ENCODE data around the gene ZNF888. TPM values are rescaled to one million over a fixed set of nuclear protein-coding genes. Genes with fewer than 3 reads are reported as not detected.
"Not testable (repeated sequence)": the region's sequence is repeated elsewhere in the genome, so short reads cannot be mapped to it uniquely, and the experiment has no call there.

ZNF888 gene
- total RNA-seq, 3 donors from 2014 or later = 9.8 to 20.5 (median 16.7) TPM

- peaks cover 23% of the 10 kb centered on the region for H3K4me1 ChIP-seq (ENCODE audit: low read depth)
- DNase-seq (peak in 2 of 3 donors; percentile 58 to 74), ATAC-seq (peak; percentile 90)
- intact Hi-C loops (cut with DNase I, micrococcal nuclease) = no loop called here
- H3K36me3 ChIP-seq (ENCODE audit: low read depth) = no peaks in the 10 kb centered on the region
- TF ChIP-seq CTCF (IDR thresholded peaks at IDR 0.05) = no peak
- H3K4me3 ChIP-seq = no peak overlapping the region
- no peaks in the 10 kb centered on the region for H3K9me3 ChIP-seq
Measured at GRCh38 chr19:52936151-52936953, 13.1 kb upstream of the ZNF888 start.

GRCh38 chr19:52935434-52935833 lies 12.2 kb upstream of the ZNF888 start:
- Histone ChIP-seq H3K4me3 (no peak overlapping the region), H3K4me1 (ENCODE audit: low read depth) (peaks cover 22% of the 10 kb centered on the region), H3K9me3 (no peaks in the 10 kb centered on the region), H3K36me3 (ENCODE audit: low read depth) (no peaks in the 10 kb centered on the region)
- DNase-seq = peak in 1 of 3 donors; percentile 43
- intact Hi-C loops (cut with DNase I, micrococcal nuclease) = no loop called here
- TF ChIP-seq CTCF (IDR thresholded peaks at IDR 0.05) = no peak
- ATAC-seq = peak; percentile 66

GRCh38 chr19:52924641-52925040 lies 1.4 kb upstream of the ZNF888 start:
- H3K4me1 ChIP-seq (ENCODE audit: low read depth) = peaks cover 13% of the 10 kb centered on the region
- H3K9me3 ChIP-seq; DNase-seq; H3K36me3 ChIP-seq (ENCODE audit: low read depth); intact Hi-C loops (cut with DNase I, micrococcal nuclease); H3K4me3 ChIP-seq; ATAC-seq: not testable (repeated sequence)

GRCh38 chr19:52923778-52924593 lies 758 bp upstream of the ZNF888 start:
- TF ChIP-seq CTCF (IDR thresholded peaks at IDR 0.05) = no peak
- Histone ChIP-seq H3K36me3 (ENCODE audit: low read depth) (peaks cover 6% of the 10 kb centered on the region), H3K4me3 (peak overlapping the region; percentile 56), H3K4me1 (ENCODE audit: low read depth) (peaks cover 13% of the 10 kb centered on the region), H3K9me3 (no peaks in the 10 kb centered on the region)
- intact Hi-C loops (cut with DNase I, micrococcal nuclease) = no loop called here
- DNase-seq (peak; percentile 77 to 85 (median 77)), ATAC-seq (peak; percentile 65)

- Histone ChIP-seq H3K9me3 (peaks cover 6% of the 10 kb centered on the region), H3K36me3 (ENCODE audit: low read depth) (peaks cover 6% of the 10 kb centered on the region), H3K4me1 (ENCODE audit: low read depth) (peaks cover 3% of the 10 kb centered on the region), H3K4me3 (no peak overlapping the region)
- ATAC-seq (no peak), DNase-seq (no peak)
- intact Hi-C loops (cut with DNase I, micrococcal nuclease) = no loop called here
- no peak for TF ChIP-seq CTCF (IDR thresholded peaks at IDR 0.05)
Measured at GRCh38 chr19:52917531-52917930, 5.7 kb downstream of the ZNF888 start.

GRCh38 chr19:52910648-52911047 lies 12.6 kb downstream of the ZNF888 start:
- peaks cover 23% of the 10 kb centered on the region for H3K36me3 ChIP-seq (ENCODE audit: low read depth)

GRCh38 chr19:52904052-52904780 lies 19.0 kb downstream of the ZNF888 start:
- H3K4me1 ChIP-seq (ENCODE audit: low read depth); DNase-seq; H3K4me3 ChIP-seq; ATAC-seq; intact Hi-C loops (cut with DNase I, micrococcal nuclease): not testable (repeated sequence)
- Histone ChIP-seq H3K36me3 (ENCODE audit: low read depth) (peaks cover 16% of the 10 kb centered on the region), H3K9me3 (peaks cover 23% of the 10 kb centered on the region)

More at GRCh38 chr19:52910648-52911047, 12.6 kb downstream of the ZNF888 start:
- intact Hi-C loops (cut with DNase I, micrococcal nuclease) = no loop called here
- Histone ChIP-seq H3K9me3 (peaks cover 52% of the 10 kb centered on the region), H3K4me1 (ENCODE audit: low read depth) (no peaks in the 10 kb centered on the region), H3K4me3 (no peak overlapping the region)
- no peak for TF ChIP-seq CTCF (IDR thresholded peaks at IDR 0.05)
- ATAC-seq (no peak), DNase-seq (no peak)

All from mucosa of descending colon (tissue), 3 donors.